ENCODE results near the gene GRID1. TPM values are rescaled to one million over a fixed set of nuclear protein-coding genes. Genes with fewer than 3 reads are reported as not detected.

Gene GRID1
- total RNA-seq, 1 experiment from 2014 or later, result 5.6 TPM

DNA sequence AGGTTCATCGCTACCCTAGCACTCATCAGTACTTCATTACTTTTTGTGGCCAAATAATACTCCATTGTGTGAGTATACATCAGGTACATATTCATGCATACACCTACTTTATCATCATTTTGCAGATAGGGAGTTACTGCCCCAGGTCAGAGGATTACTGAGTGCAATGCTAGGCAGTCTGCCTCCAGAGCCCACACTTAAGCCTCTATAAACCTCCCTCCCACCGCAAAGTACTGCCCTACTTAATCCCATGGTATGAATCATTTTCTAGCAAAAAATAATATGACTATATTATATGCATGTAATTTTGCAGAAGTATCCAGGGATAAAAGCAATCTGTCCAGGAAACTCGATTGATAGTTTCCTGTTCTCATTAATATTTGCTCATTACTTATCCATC, 194.3 kb downstream of the GRID1 start:
- Histone ChIP-seq H3K9me2 (ENCODE audit: insufficient read depth) (no peaks in the 10 kb centered on the region), H3K4me1 (ENCODE audit: control insufficient read depth in 1 of 2, insufficient read depth in 2 of 2, low read length in 2 of 2) (peaks cover 0 to 10% of the 10 kb centered on the region in 2 experiments; a peak in 1 of 4 replicates), H3K4me3 (replicated peaks in 1 of 2; ENCODE audit: low read depth in 1 of 2, low read length in 2 of 2) (no peak overlapping the region), H3K79me2 (ENCODE audit: insufficient read depth, low read length) (no peaks in the 10 kb centered on the region), H3K27ac (ENCODE audit: low read depth, low read length) (no peak overlapping the region), H3K36me3 (ENCODE audit: control insufficient read depth in 1 of 2, insufficient read depth in 2 of 2, low read length in 2 of 2) (no peaks in the 10 kb centered on the region), H3K27me3 (ENCODE audit: insufficient read depth, low read length) (no peaks in the 10 kb centered on the region), H3K9ac (ENCODE audit: low read length) (no peak overlapping the region), H4K20me1 (ENCODE audit: insufficient read depth) (no peaks in the 10 kb centered on the region), H2AFZ (ENCODE audit: low read depth, low read length, poor library complexity, severe bottlenecking) (no peak overlapping the region), H3K4me2 (ENCODE audit: low read length) (no peak overlapping the region), H3K9me3 (ENCODE audit: control insufficient read depth in 1 of 2, insufficient read depth in 1 of 2, low read depth in 1 of 2, low read length in 2 of 2) (no peaks in the 10 kb centered on the region)
- ATAC-seq (no peak), DNase-seq (ENCODE audit: low read depth, low spot score) (no peak)
- RAD21 ChIA-PET (ENCODE audit: low non-redundant PET in 1 of 2, low total read pairs in 2 of 2, uncharacterized antibody in 2 of 2, unreplicated experiment in 2 of 2), result no interaction called here
- intact Hi-C loops (cut with micrococcal nuclease), result no loop called here
- POLR2A ChIA-PET, result no interaction called here
- TF ChIP-seq ZNF274 (IDR thresholded peaks at IDR 0.05; ENCODE audit: low read depth, low read length) (no peak), CBX3 (IDR thresholded peaks at IDR 0.05; ENCODE audit: low read depth) (no peak), EZH2 (IDR thresholded peaks at IDR 0.05) (no peak), POLR2AphosphoS5 (IDR thresholded peaks at IDR 0.05; ENCODE audit: low read depth, low read length) (no peak), SIN3A (IDR thresholded peaks at IDR 0.05; ENCODE audit: low read depth) (no peak), JUND (IDR thresholded peaks at IDR 0.05) (no peak), SP1 (IDR thresholded peaks at IDR 0.05; ENCODE audit: low read depth) (no peak), ELF1 (IDR thresholded peaks at IDR 0.05; ENCODE audit: borderline replicate concordance, low read depth) (no peak), FOSL1 (IDR thresholded peaks at IDR 0.05; ENCODE audit: low read depth) (no peak), TCF7L2 (IDR thresholded peaks at IDR 0.05; ENCODE audit: borderline replicate concordance, extremely low read depth, insufficient read depth, insufficient read length) (no peak), RAD21 (IDR thresholded peaks at IDR 0.05; ENCODE audit: low read depth) (no peak), CEBPB (IDR thresholded peaks at IDR 0.05; ENCODE audit: low read depth) (no peak), POLR2A (IDR thresholded peaks at IDR 0.05; ENCODE audit: borderline replicate concordance, extremely low read depth, insufficient read depth, insufficient read length) (no peak), YY1 (IDR thresholded peaks at IDR 0.05; ENCODE audit: extremely low read depth, insufficient replicate concordance, low read depth, low read length) (no peak), EZH2phosphoT487 (IDR thresholded peaks at IDR 0.05; ENCODE audit: borderline replicate concordance) (no peak)
- TF ChIP-seq, protein P1, sequence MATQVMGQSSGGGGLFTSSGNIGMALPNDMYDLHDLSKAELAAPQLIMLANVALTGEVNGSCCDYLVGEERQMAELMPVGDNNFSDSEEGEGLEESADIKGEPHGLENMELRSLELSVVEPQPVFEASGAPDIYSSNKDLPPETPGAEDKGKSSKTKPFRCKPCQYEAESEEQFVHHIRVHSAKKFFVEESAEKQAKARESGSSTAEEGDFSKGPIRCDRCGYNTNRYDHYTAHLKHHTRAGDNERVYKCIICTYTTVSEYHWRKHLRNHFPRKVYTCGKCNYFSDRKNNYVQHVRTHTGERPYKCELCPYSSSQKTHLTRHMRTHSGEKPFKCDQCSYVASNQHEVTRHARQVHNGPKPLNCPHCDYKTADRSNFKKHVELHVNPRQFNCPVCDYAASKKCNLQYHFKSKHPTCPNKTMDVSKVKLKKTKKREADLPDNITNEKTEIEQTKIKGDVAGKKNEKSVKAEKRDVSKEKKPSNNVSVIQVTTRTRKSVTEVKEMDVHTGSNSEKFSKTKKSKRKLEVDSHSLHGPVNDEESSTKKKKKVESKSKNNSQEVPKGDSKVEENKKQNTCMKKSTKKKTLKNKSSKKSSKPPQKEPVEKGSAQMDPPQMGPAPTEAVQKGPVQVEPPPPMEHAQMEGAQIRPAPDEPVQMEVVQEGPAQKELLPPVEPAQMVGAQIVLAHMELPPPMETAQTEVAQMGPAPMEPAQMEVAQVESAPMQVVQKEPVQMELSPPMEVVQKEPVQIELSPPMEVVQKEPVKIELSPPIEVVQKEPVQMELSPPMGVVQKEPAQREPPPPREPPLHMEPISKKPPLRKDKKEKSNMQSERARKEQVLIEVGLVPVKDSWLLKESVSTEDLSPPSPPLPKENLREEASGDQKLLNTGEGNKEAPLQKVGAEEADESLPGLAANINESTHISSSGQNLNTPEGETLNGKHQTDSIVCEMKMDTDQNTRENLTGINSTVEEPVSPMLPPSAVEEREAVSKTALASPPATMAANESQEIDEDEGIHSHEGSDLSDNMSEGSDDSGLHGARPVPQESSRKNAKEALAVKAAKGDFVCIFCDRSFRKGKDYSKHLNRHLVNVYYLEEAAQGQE (IDR thresholded peaks at IDR 0.05; ENCODE audit: low read depth), result no peak
- TF ChIP-seq, protein P2, sequence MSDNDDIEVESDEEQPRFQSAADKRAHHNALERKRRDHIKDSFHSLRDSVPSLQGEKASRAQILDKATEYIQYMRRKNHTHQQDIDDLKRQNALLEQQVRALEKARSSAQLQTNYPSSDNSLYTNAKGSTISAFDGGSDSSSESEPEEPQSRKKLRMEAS (IDR thresholded peaks at IDR 0.05), result no peak
- TF ChIP-seq, protein P3, sequence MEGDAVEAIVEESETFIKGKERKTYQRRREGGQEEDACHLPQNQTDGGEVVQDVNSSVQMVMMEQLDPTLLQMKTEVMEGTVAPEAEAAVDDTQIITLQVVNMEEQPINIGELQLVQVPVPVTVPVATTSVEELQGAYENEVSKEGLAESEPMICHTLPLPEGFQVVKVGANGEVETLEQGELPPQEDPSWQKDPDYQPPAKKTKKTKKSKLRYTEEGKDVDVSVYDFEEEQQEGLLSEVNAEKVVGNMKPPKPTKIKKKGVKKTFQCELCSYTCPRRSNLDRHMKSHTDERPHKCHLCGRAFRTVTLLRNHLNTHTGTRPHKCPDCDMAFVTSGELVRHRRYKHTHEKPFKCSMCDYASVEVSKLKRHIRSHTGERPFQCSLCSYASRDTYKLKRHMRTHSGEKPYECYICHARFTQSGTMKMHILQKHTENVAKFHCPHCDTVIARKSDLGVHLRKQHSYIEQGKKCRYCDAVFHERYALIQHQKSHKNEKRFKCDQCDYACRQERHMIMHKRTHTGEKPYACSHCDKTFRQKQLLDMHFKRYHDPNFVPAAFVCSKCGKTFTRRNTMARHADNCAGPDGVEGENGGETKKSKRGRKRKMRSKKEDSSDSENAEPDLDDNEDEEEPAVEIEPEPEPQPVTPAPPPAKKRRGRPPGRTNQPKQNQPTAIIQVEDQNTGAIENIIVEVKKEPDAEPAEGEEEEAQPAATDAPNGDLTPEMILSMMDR (IDR thresholded peaks at IDR 0.05 in 2 of 3, conservative IDR thresholded peaks at IDR 0.05 in 1 of 3; ENCODE audit: borderline replicate concordance in 1 of 3, insufficient read depth in 1 of 3, low read depth in 2 of 3, low read length in 2 of 3), result no peak
- TF ChIP-seq, protein P4, sequence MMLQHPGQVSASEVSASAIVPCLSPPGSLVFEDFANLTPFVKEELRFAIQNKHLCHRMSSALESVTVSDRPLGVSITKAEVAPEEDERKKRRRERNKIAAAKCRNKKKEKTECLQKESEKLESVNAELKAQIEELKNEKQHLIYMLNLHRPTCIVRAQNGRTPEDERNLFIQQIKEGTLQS (IDR thresholded peaks at IDR 0.05), result no peak
- TF ChIP-seq, protein P5, sequence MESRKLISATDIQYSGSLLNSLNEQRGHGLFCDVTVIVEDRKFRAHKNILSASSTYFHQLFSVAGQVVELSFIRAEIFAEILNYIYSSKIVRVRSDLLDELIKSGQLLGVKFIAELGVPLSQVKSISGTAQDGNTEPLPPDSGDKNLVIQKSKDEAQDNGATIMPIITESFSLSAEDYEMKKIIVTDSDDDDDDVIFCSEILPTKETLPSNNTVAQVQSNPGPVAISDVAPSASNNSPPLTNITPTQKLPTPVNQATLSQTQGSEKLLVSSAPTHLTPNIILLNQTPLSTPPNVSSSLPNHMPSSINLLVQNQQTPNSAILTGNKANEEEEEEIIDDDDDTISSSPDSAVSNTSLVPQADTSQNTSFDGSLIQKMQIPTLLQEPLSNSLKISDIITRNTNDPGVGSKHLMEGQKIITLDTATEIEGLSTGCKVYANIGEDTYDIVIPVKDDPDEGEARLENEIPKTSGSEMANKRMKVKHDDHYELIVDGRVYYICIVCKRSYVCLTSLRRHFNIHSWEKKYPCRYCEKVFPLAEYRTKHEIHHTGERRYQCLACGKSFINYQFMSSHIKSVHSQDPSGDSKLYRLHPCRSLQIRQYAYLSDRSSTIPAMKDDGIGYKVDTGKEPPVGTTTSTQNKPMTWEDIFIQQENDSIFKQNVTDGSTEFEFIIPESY (IDR thresholded peaks at IDR 0.05; ENCODE audit: extremely low read depth, insufficient replicate concordance, low read length), result no peak
- no TSS peak for BruUV-seq (replicated peaks)
- CTCF ChIA-PET, result no interaction called here

Measured in HCT116 (cell line).